Right hindlimb (tissue), 1 donor: Measurements from ENCODE around the gene ZNF2.

Experiments
- DNase-seq: peaks from one replicate; pipeline ENCODE4 v3.0.0-alpha.2; 2018

ZNF2 gene

GRCh38 chr2:95207111-95207961 lies 41.7 kb downstream of the ZNF2 start, which contains the start of gene ZNF892:
Gene ZNF892 (plus strand): TSS chr2:95207521. CDS start chr2:95207816, 295 bp downstream.
- DNase-seq: peak; percentile 94

DNA sequence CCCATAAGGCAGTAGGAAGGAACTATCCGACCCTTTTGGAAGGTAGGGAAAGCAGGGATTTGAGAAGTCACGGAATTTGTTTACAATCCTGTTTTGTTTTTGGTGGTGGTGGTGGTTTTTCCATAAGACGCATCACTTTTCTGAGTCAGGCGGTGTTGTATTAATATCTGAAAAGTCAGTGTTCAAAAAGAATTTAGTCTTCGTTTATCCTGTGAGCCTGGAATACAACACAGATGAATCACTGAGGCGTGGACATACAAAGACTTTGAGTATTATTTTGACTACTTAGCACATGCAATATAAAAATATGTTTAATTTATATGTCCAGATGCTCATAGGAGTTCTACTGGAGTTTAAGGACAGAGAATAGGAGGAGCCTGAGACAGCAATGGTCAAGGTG lies 42.5 kb downstream of the ZNF2 start:
- DNase-seq: no peak

DNA sequence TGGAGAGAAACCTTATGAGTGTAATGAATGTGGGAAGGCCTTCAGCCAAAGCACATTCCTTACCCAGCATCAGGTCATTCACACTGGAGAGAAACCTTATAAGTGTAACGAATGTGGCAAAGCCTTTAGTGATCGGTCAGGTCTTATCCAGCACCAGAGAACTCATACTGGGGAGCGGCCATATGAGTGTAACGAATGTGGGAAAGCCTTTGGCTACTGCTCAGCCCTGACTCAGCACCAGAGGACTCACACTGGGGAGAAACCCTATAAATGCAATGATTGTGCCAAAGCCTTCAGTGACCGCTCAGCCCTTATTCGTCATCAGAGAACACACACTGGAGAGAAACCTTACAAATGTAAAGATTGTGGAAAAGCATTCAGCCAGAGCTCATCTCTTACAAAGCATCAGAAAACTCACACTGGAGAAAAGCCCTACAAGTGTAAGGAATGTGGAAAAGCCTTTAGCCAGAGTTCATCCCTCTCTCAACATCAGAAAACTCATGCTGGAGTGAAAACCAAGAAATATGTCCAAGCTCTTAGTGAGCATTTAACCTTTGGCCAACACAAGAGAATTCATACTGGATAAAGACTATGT lies 49.5 kb downstream of the ZNF2 start:
- DNase-seq: no peak

GRCh38 chr2:95220449-95220848 lies 54.8 kb downstream of the ZNF2 start:
- DNase-seq: no peak

GRCh38 chr2:95225658-95226057 lies 60.0 kb downstream of the ZNF2 start:
- no peak for DNase-seq

GRCh38 chr2:95231723-95232122 lies 66.1 kb downstream of the ZNF2 start:
- peak; percentile 48 for DNase-seq

DNA sequence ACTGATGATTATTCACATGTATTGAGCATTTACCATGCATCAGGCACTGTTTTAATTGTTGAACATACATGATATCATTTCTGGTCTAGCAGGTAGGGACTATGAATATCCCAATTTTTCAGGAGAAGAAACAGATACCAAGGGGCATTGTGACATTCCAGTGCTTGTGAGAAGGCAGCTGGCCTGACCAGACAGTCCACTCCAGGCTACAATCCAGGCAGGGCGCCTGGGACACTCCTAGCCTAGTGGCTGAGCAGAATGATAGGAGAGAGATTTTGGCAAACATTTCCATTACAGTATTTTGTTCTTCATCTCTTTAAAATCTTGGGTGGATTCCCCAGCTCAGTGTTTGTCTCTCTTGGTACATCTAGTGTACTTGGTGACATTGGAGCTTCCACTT lies 66.6 kb downstream of the ZNF2 start:
- DNase-seq: no peak
